Panc1 (cell line): ENCODE measurements around the gene CCDC197.

Source experiments
- POLR2AphosphoS5 ChIP-seq: IDR thresholded peaks from 2 replicates; pipeline ENCODE4 v1.6.1; 2012; ENCODE audit warnings: mild to moderate bottlenecking, low read depth, low read length, moderate library complexity
- SIN3A ChIP-seq: IDR thresholded peaks from 2 replicates; pipeline ENCODE4 v1.6.1; 2012; ENCODE audit warnings: low read depth, mild to moderate bottlenecking, low read length, moderate library complexity, borderline replicate concordance; ENCODE audit not compliant: insufficient read depth

- TF ChIP-seq POLR2AphosphoS5 (no peak), SIN3A (no peak)
Observed at GRCh38 chr14:93987815-93988476, 9.2 kb upstream of the CCDC197 start.
